Ascending aorta (tissue), 2 donors: ENCODE measurements around the gene HDLBP. TPM values are rescaled to one million over a fixed set of nuclear protein-coding genes. Genes with fewer than 3 reads are reported as not detected.

Source experiments
- DNase-seq, 2 donors: peaks; one replicate each; pipeline ENCODE4 v3.0.0-alpha.2; 2019; ENCODE audit warnings: low spot score in 2 of 2
- H3K27ac ChIP-seq, 2 donors: fragments of 200-600 bp; sonication (generic); one replicate each; pipeline ENCODE4 v1.5.1; 2016 to 2017; ENCODE audit warnings: mild to moderate bottlenecking in 1 of 2
- H3K27me3 ChIP-seq: fragments of 200-600 bp; sonication (generic); one replicate; pipeline ENCODE4 v1.5.1; 2017
- H3K36me3 ChIP-seq, 2 donors: fragments of 200-600 bp; sonication (generic); one replicate each; pipeline ENCODE4 v1.5.1; 2016
- H3K4me1 ChIP-seq, 2 donors: fragments of 200-600 bp; sonication (generic); one replicate each; pipeline ENCODE4 v1.5.1; 2016 to 2017; ENCODE audit warnings: mild to moderate bottlenecking in 1 of 2
- H3K4me3 ChIP-seq, 2 donors: fragments of 200-600 bp; sonication (generic); one replicate each; pipeline ENCODE4 v1.5.1; 2016 to 2017; ENCODE audit warnings: mild to moderate bottlenecking in 1 of 2
- H3K9me3 ChIP-seq, 2 donors: fragments of 200-600 bp; sonication (generic); one replicate each; pipeline ENCODE4 v1.5.1; 2016
- intact Hi-C: fragments of 100-400 bp; cut with DNase I; formaldehyde crosslinking; loops from one replicate; pipeline ENCODE4 v1.15.1; 2023
- total RNA-seq: library from RNA; depleted of rRNA; stranded (reverse); fragments of >200 nt; gene quantifications from one replicate; pipeline ENCODE4 v1.1.0, GENCODE V29; 2016
- TF ChIP-seq, protein P1 (sequence below), 3 experiments: fragments of 200-600 bp in 2 of 3; fragments of 450-650 bp in 1 of 3; sonication (generic) in 2 of 3; IDR thresholded peaks; one replicate each; pipeline ENCODE4 v1.5.1; 2016 to 2019; ENCODE audit warnings: antibody characterized with exemption in 3 of 3, mild to moderate bottlenecking in 1 of 3, moderate library complexity in 1 of 3

The HDLBP gene
- total RNA-seq, 1 donor from 2014 or later: 308 TPM

DNA sequence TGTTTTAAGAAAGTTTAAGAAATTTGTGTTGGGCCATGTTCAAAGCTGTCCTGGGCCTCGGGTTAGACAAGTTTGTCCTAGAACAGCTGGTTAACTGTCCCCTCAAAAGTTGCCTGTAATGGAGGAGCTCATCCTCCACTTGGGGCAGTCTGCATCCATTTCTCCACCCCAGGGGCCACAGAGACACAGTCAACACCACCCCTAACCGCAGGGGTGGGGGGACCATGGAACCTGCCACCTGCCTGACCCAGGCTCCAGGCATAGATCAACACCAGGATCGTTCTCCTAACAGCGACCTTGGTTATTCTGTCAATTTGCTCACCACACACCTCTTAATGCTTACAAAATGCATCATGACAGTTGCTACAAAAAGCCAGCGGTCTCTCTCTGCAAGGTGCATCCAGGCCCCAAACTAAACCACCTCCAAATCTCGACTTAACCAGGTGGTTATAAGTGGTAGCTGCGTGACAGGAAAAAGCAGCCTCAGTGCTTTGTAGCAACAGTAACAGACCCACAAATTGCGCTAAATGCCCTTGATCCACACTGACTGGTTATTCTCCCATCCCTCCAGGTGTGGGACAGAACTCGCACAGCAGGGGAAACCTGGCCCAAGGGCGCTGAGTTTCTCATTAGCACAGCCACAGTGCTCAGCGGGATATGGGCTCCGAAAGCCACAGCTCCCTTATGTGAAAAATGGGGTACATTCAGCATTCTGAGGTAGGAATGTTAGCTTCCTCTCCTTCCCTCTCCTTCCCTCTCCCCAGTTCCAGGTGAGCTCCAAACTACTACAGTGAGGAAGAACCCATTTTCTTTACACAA, 48.0 kb downstream of the HDLBP start:
- Histone ChIP-seq H3K27ac (no peak overlapping the region), H3K4me3 (no peak overlapping the region), H3K36me3 (peaks cover 55 to 57% of the 10 kb centered on the region in 2 donors), H3K9me3 (no peaks in the 10 kb centered on the region), H3K27me3 (no peaks in the 10 kb centered on the region), H3K4me1 (peaks cover 14 to 28% of the 10 kb centered on the region in 2 donors)
- intact Hi-C loops: no loop called here
- peak in 1 of 2 donors; percentile 3 for DNase-seq
- TF ChIP-seq, protein P1, sequence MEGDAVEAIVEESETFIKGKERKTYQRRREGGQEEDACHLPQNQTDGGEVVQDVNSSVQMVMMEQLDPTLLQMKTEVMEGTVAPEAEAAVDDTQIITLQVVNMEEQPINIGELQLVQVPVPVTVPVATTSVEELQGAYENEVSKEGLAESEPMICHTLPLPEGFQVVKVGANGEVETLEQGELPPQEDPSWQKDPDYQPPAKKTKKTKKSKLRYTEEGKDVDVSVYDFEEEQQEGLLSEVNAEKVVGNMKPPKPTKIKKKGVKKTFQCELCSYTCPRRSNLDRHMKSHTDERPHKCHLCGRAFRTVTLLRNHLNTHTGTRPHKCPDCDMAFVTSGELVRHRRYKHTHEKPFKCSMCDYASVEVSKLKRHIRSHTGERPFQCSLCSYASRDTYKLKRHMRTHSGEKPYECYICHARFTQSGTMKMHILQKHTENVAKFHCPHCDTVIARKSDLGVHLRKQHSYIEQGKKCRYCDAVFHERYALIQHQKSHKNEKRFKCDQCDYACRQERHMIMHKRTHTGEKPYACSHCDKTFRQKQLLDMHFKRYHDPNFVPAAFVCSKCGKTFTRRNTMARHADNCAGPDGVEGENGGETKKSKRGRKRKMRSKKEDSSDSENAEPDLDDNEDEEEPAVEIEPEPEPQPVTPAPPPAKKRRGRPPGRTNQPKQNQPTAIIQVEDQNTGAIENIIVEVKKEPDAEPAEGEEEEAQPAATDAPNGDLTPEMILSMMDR (IDR thresholded peaks at IDR 0.05): no peak

DNA sequence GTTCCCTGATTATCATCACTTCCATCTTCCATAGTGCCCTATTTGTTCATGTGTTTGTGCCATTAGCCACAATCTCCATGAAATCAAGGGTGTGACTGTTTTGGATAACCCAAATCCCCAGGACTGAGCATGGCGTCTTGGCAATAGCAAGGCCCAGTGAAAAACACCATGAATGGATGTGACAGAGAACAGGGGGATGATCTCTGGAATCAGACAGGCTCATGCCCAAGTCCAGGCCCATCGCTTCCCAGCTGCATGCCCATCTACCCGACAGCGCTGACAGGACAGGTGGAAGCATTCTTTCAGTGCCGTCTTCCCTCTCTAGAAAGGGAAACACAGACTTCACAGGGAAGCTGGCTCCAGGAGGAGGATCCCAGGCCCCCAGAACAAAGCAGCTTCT, 50.0 kb downstream of the HDLBP start:
- peaks cover 5 to 21% of the 10 kb centered on the region in 2 donors for H3K4me1 ChIP-seq
- H3K9me3 ChIP-seq: no peaks in the 10 kb centered on the region
- peak in 1 of 2 donors; percentile 49 for DNase-seq
- H3K27ac ChIP-seq: no peak overlapping the region
- TF ChIP-seq, protein P1 (IDR thresholded peaks at IDR 0.05): no peak
- H3K36me3 ChIP-seq: peaks cover 72 to 76% of the 10 kb centered on the region in 2 donors
- no peaks in the 10 kb centered on the region for H3K27me3 ChIP-seq
- no peak overlapping the region for H3K4me3 ChIP-seq
- intact Hi-C loops: no loop called here

DNA sequence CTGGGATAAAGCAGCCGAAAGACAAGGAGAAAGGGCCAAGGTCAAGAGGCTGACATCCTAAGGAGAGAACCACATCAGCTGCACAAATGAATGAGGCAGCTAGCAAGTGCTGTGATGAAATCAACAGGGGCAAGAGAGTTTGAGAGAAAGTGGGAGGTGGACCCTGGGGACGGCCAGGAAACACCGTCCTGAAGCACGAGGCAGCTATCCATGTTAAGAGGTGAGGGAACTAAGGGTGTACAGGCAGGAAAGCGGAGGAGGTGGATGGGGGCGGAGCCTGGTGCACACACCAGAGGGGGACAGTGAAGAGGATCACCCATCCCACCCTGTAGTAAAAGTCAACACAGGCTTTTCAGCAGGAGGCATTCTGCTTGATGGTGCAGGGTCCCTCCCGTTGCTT, 52.4 kb downstream of the HDLBP start:
- TF ChIP-seq, protein P1 (IDR thresholded peaks at IDR 0.05): no peak
- Histone ChIP-seq H3K27ac (no peak overlapping the region), H3K4me3 (no peak overlapping the region), H3K4me1 (peaks cover 0 to under 1% of the 10 kb centered on the region in 2 donors), H3K36me3 (peaks cover 82 to 90% of the 10 kb centered on the region in 2 donors), H3K9me3 (no peaks in the 10 kb centered on the region), H3K27me3 (no peaks in the 10 kb centered on the region)
- peak in 1 of 2 donors; percentile 27 for DNase-seq
- intact Hi-C loops: no loop called here

DNA sequence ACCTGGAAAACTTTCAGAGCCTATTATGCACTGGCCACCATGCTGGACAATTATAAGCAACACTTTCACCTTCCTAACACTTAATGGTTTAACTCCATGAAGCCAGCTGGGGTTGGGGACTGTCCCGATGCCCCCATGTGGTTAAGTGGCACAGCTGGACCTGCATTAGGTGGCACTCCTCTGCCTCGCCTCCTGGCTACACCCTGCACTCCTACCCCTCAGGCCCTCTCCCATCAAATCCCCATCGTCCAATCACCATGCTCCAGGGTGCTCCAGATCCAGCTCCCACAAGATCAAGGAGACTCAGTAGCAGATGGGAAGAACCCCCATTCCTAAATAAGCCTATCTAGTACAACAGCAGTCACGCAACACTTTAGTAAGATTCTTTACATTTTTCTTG, 53.8 kb downstream of the HDLBP start:
- Histone ChIP-seq H3K36me3 (peaks cover 77 to 92% of the 10 kb centered on the region in 2 donors), H3K4me1 (no peaks in the 10 kb centered on the region), H3K27me3 (no peaks in the 10 kb centered on the region), H3K27ac (no peak overlapping the region), H3K9me3 (no peaks in the 10 kb centered on the region), H3K4me3 (no peak overlapping the region)
- DNase-seq: peak in 1 of 2 donors; percentile 45
- TF ChIP-seq, protein P1 (IDR thresholded peaks at IDR 0.05): no peak
- intact Hi-C loops: no loop called here

DNA sequence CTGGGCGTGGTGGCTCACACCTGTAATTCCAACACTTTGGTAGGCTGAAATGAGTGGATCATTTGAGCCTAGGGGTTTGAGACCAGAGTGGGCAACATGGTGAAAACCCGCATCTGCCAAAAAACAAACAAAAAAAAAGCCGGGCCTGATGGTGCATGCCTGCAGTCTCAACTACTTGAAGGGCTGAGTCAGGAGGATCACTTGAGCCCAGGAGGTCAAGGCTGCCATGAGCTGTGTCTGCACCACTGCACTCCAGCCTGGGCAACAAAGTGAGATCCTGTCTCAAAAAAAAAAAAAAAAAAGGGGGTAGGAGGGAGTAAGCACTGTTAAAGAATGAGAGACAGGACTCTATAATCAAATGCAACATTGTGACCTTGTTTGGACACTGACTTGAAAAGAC, 54.6 kb downstream of the HDLBP start:
- DNase-seq: peak in 1 of 2 donors; percentile 7

More for the DNA sequence above, 54.6 kb downstream of the HDLBP start:
- H3K27ac ChIP-seq: no peak overlapping the region
- intact Hi-C loops: no loop called here
- H3K4me3 ChIP-seq: no peak overlapping the region
- TF ChIP-seq, protein P1 (IDR thresholded peaks at IDR 0.05): no peak
- no peaks in the 10 kb centered on the region for H3K9me3 ChIP-seq
- H3K27me3 ChIP-seq: no peaks in the 10 kb centered on the region
- peaks cover 77 to 92% of the 10 kb centered on the region in 2 donors for H3K36me3 ChIP-seq
- no peaks in the 10 kb centered on the region for H3K4me1 ChIP-seq
